ENCODE results near the gene MED14.

MED14 gene

GRCh38 chrX:40719218-40719617 is 16.1 kb downstream of the MED14 start:
- no peak for DNase-seq (ENCODE audit: low spot score)
- Histone ChIP-seq H3K4me3 (ENCODE audit: low read length in 2 of 2) (no peak overlapping the region), H3K27ac (replicated peaks; ENCODE audit: low read length) (no peak overlapping the region), H3K18ac (ENCODE audit: low read length) (no peak overlapping the region), H2BK15ac (ENCODE audit: low read length) (no peak overlapping the region), H3K36me3 (replicated peaks in 1 of 2; ENCODE audit: control insufficient read depth in 2 of 2, insufficient read depth in 2 of 2, low read length in 2 of 2) (peaks cover 4 to 42% of the 10 kb centered on the region in 2 donors), H2AK5ac (ENCODE audit: low read depth, low read length) (no peak overlapping the region), H4K91ac (ENCODE audit: low read depth, low read length, poor library complexity) (no peak overlapping the region), H3K79me1 (ENCODE audit: low read depth, low read length) (no peaks in the 10 kb centered on the region), H3K9ac (ENCODE audit: low read depth, low read length, poor library complexity) (no peak overlapping the region), H3K4me2 (ENCODE audit: insufficient read depth, low read length, poor library complexity, severe bottlenecking) (no peak overlapping the region), H3K4me1 (ENCODE audit: control insufficient read depth in 2 of 2, insufficient read depth in 1 of 2, low read depth in 1 of 2, low read length in 2 of 2) (no peaks in the 10 kb centered on the region), H3K27me3 (ENCODE audit: control insufficient read depth in 3 of 3, insufficient read depth in 3 of 3, low read depth in 1 of 3, low read length in 3 of 3) (no peaks in the 10 kb centered on the region), H3K9me3 (replicated peaks in 1 of 2; ENCODE audit: control insufficient read depth in 2 of 2, insufficient read depth in 1 of 2, low read depth in 1 of 2, low read length in 2 of 2) (no peaks in the 10 kb centered on the region), H3K4ac (ENCODE audit: low read length) (no peak overlapping the region), H4K8ac (ENCODE audit: low read depth, low read length) (no peak overlapping the region), H3K14ac (ENCODE audit: low read length) (no peak overlapping the region), H2BK120ac (ENCODE audit: low read depth, low read length) (no peak overlapping the region), H3K23ac (ENCODE audit: low read depth, low read length, poor library complexity) (no peak overlapping the region), H2BK12ac (ENCODE audit: low read length) (no peak overlapping the region), H2AFZ (ENCODE audit: low read length) (no peak overlapping the region), H2BK5ac (ENCODE audit: low read length) (no peak overlapping the region)

GRCh38 chrX:40709395-40709794 is 25.9 kb downstream of the MED14 start:
- H3K14ac ChIP-seq (ENCODE audit: low read length) = no peak overlapping the region
- no peak overlapping the region for H2BK12ac ChIP-seq (ENCODE audit: low read length)
- WGBS, 2 donors (ENCODE audit: extremely low coverage in 2 of 2, insufficient read length in 2 of 2, insufficient replicate concordance in 1 of 2) = no CpG with 5 or more reads among the region's 1 CpG
- H3K23ac ChIP-seq (ENCODE audit: low read depth, low read length, poor library complexity) = no peak overlapping the region
- no peak overlapping the region for H2BK5ac ChIP-seq (ENCODE audit: low read length)
- H3K4me2 ChIP-seq (ENCODE audit: insufficient read depth, low read length, poor library complexity, severe bottlenecking) = no peak overlapping the region
- no peaks in the 10 kb centered on the region for H3K4me1 ChIP-seq (ENCODE audit: control insufficient read depth in 2 of 2, insufficient read depth in 1 of 2, low read depth in 1 of 2, low read length in 2 of 2)
- H3K18ac ChIP-seq (ENCODE audit: low read length) = no peak overlapping the region
- no peak overlapping the region for H3K27ac ChIP-seq (replicated peaks; ENCODE audit: low read length)
- no peak overlapping the region for H2BK15ac ChIP-seq (ENCODE audit: low read length)
- no peak overlapping the region for H3K4me3 ChIP-seq (ENCODE audit: low read length in 2 of 2)
- no peak overlapping the region for H2BK120ac ChIP-seq (ENCODE audit: low read depth, low read length)
- H3K9me3 ChIP-seq (replicated peaks in 1 of 2; ENCODE audit: control insufficient read depth in 2 of 2, insufficient read depth in 1 of 2, low read depth in 1 of 2, low read length in 2 of 2) = no peaks in the 10 kb centered on the region
- H2AK5ac ChIP-seq (ENCODE audit: low read depth, low read length) = no peak overlapping the region
- no peak for DNase-seq (ENCODE audit: low spot score)
- H4K8ac ChIP-seq (ENCODE audit: low read depth, low read length) = no peak overlapping the region
- no peak overlapping the region for H4K91ac ChIP-seq (ENCODE audit: low read depth, low read length, poor library complexity)
- H3K36me3 ChIP-seq (replicated peaks in 1 of 2; ENCODE audit: control insufficient read depth in 2 of 2, insufficient read depth in 2 of 2, low read length in 2 of 2) = peaks cover under 1 to 90% of the 10 kb centered on the region in 2 donors
- no peak overlapping the region for H3K4ac ChIP-seq (ENCODE audit: low read length)
- no peaks in the 10 kb centered on the region for H3K27me3 ChIP-seq (ENCODE audit: control insufficient read depth in 3 of 3, insufficient read depth in 3 of 3, low read depth in 1 of 3, low read length in 3 of 3)
- H2AFZ ChIP-seq (ENCODE audit: low read length) = no peak overlapping the region
- H3K9ac ChIP-seq (ENCODE audit: low read depth, low read length, poor library complexity) = no peak overlapping the region
- no peaks in the 10 kb centered on the region for H3K79me1 ChIP-seq (ENCODE audit: low read depth, low read length)

GRCh38 chrX:40705658-40706312 is 29.6 kb downstream of the MED14 start:
- Histone ChIP-seq H3K27me3 (ENCODE audit: control insufficient read depth in 3 of 3, insufficient read depth in 3 of 3, low read depth in 1 of 3, low read length in 3 of 3) (no peaks in the 10 kb centered on the region), H4K91ac (ENCODE audit: low read depth, low read length, poor library complexity) (no peak overlapping the region), H3K4me2 (ENCODE audit: insufficient read depth, low read length, poor library complexity, severe bottlenecking) (no peak overlapping the region), H3K27ac (replicated peaks; ENCODE audit: low read length) (no peak overlapping the region), H3K14ac (ENCODE audit: low read length) (no peak overlapping the region), H4K8ac (ENCODE audit: low read depth, low read length) (no peak overlapping the region), H2BK5ac (ENCODE audit: low read length) (no peak overlapping the region), H3K4me1 (ENCODE audit: control insufficient read depth in 2 of 2, insufficient read depth in 1 of 2, low read depth in 1 of 2, low read length in 2 of 2) (no peaks in the 10 kb centered on the region), H3K9me3 (replicated peaks in 1 of 2; ENCODE audit: control insufficient read depth in 2 of 2, insufficient read depth in 1 of 2, low read depth in 1 of 2, low read length in 2 of 2) (no peaks in the 10 kb centered on the region), H3K4ac (ENCODE audit: low read length) (no peak overlapping the region), H2BK12ac (ENCODE audit: low read length) (no peak overlapping the region), H3K36me3 (replicated peaks in 1 of 2; ENCODE audit: control insufficient read depth in 2 of 2, insufficient read depth in 2 of 2, low read length in 2 of 2) (peaks cover 2 to 87% of the 10 kb centered on the region in 2 donors), H2BK120ac (ENCODE audit: low read depth, low read length) (no peak overlapping the region), H3K79me1 (ENCODE audit: low read depth, low read length) (no peaks in the 10 kb centered on the region), H3K4me3 (ENCODE audit: low read length in 2 of 2) (no peak overlapping the region), H2BK15ac (ENCODE audit: low read length) (no peak overlapping the region), H3K18ac (ENCODE audit: low read length) (no peak overlapping the region), H3K9ac (ENCODE audit: low read depth, low read length, poor library complexity) (no peak overlapping the region), H2AFZ (ENCODE audit: low read length) (no peak overlapping the region), H3K23ac (ENCODE audit: low read depth, low read length, poor library complexity) (no peak overlapping the region), H2AK5ac (ENCODE audit: low read depth, low read length) (no peak overlapping the region)
- WGBS, 2 donors (ENCODE audit: extremely low coverage in 2 of 2, insufficient read length in 2 of 2, insufficient replicate concordance in 1 of 2) = no CpG with 5 or more reads among the region's 5 CpGs
- no peak for DNase-seq (ENCODE audit: low spot score)

GRCh38 chrX:40700640-40701342 is 34.6 kb downstream of the MED14 start:
- H3K27me3 ChIP-seq (ENCODE audit: control insufficient read depth in 3 of 3, insufficient read depth in 3 of 3, low read depth in 1 of 3, low read length in 3 of 3) = no peaks in the 10 kb centered on the region
- no peak overlapping the region for H3K14ac ChIP-seq (ENCODE audit: low read length)
- no peak overlapping the region for H2AK5ac ChIP-seq (ENCODE audit: low read depth, low read length)
- H3K4ac ChIP-seq (ENCODE audit: low read length) = no peak overlapping the region
- no peak overlapping the region for H2BK5ac ChIP-seq (ENCODE audit: low read length)
- no CpG with 5 or more reads among the region's 4 CpGs for WGBS, 2 donors (ENCODE audit: extremely low coverage in 2 of 2, insufficient read length in 2 of 2, insufficient replicate concordance in 1 of 2)
- H3K79me1 ChIP-seq (ENCODE audit: low read depth, low read length) = no peaks in the 10 kb centered on the region
- peaks cover 4 to 88% of the 10 kb centered on the region in 2 donors for H3K36me3 ChIP-seq (replicated peaks in 1 of 2; ENCODE audit: control insufficient read depth in 2 of 2, insufficient read depth in 2 of 2, low read length in 2 of 2)
- no peak overlapping the region for H2BK120ac ChIP-seq (ENCODE audit: low read depth, low read length)
- H4K8ac ChIP-seq (ENCODE audit: low read depth, low read length) = no peak overlapping the region
- no peak overlapping the region for H3K4me3 ChIP-seq (ENCODE audit: low read length in 2 of 2)
- DNase-seq (ENCODE audit: low spot score) = no peak
- no peak overlapping the region for H2AFZ ChIP-seq (ENCODE audit: low read length)
- H3K18ac ChIP-seq (ENCODE audit: low read length) = no peak overlapping the region
- H2BK12ac ChIP-seq (ENCODE audit: low read length) = no peak overlapping the region
- H4K91ac ChIP-seq (ENCODE audit: low read depth, low read length, poor library complexity) = no peak overlapping the region
- no peak overlapping the region for H3K9ac ChIP-seq (ENCODE audit: low read depth, low read length, poor library complexity)
- H2BK15ac ChIP-seq (ENCODE audit: low read length) = no peak overlapping the region
- H3K27ac ChIP-seq (replicated peaks; ENCODE audit: low read length) = no peak overlapping the region
- H3K4me2 ChIP-seq (ENCODE audit: insufficient read depth, low read length, poor library complexity, severe bottlenecking) = no peak overlapping the region
- H3K9me3 ChIP-seq (replicated peaks in 1 of 2; ENCODE audit: control insufficient read depth in 2 of 2, insufficient read depth in 1 of 2, low read depth in 1 of 2, low read length in 2 of 2) = peaks cover 0 to 12% of the 10 kb centered on the region in 2 donors
- no peaks in the 10 kb centered on the region for H3K4me1 ChIP-seq (ENCODE audit: control insufficient read depth in 2 of 2, insufficient read depth in 1 of 2, low read depth in 1 of 2, low read length in 2 of 2)
- H3K23ac ChIP-seq (ENCODE audit: low read depth, low read length, poor library complexity) = no peak overlapping the region
